ENCODE measurements around the gene TMC1.

TMC1 gene

GRCh38 chr9:72680593-72681282 lies 159.3 kb downstream of the TMC1 start:
- no peak for DNase-seq (ENCODE audit: low spot score)

GRCh38 chr9:72681283-72681630 lies 159.8 kb downstream of the TMC1 start:
- no peak for DNase-seq (ENCODE audit: low spot score)

- no peak for DNase-seq (ENCODE audit: low spot score)
Measured at GRCh38 chr9:72684615-72685014, 163.2 kb downstream of the TMC1 start.

DNA sequence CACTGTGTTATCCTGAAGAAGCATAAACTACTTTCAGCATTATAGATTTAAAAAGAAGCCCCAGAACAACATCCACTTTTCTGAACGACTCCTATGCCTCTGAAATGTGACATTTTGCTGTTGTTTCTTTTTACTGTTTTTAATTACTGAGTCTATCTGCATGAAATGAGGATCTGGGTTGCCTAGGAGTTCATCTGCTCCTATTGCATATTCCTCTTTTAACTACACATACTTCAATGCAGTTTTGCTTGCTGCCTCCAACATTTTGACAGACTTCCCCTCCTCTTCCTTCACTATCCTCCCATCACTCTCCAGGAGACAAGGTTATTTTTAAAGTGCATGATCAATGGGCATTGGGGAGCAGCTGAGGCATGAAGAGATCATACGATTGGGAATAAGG lies 164.5 kb downstream of the TMC1 start:
- no peak for DNase-seq (ENCODE audit: low spot score)

- DNase-seq (ENCODE audit: low spot score), result no peak
Measured at GRCh38 chr9:72687331-72687730, 165.9 kb downstream of the TMC1 start.

- DNase-seq (ENCODE audit: low spot score), result no peak
Measured at GRCh38 chr9:72691671-72692070, 170.3 kb downstream of the TMC1 start.

- no peak for DNase-seq (ENCODE audit: low spot score)
Measured at GRCh38 chr9:72695365-72695764, 174.0 kb downstream of the TMC1 start.

DNA sequence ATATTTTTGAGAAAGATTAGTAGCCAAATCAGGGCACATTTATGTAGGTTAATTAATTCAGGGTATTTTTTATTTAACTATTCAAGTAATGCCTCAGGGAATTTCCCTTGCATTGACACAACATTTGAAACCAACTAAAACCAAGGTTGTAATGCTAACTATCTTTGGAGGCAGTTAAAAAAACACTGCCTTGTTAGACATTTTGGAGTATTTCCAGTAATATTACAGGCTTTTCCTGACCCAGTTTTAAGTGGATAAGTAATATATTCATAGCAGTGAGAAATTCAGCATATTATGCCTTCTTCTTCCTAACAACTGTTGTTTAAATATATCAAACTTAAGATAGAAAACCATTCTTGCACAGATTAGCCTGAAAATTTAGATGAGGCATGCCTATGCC lies 175.1 kb downstream of the TMC1 start:
- no peak for DNase-seq (ENCODE audit: low spot score)

DNA sequence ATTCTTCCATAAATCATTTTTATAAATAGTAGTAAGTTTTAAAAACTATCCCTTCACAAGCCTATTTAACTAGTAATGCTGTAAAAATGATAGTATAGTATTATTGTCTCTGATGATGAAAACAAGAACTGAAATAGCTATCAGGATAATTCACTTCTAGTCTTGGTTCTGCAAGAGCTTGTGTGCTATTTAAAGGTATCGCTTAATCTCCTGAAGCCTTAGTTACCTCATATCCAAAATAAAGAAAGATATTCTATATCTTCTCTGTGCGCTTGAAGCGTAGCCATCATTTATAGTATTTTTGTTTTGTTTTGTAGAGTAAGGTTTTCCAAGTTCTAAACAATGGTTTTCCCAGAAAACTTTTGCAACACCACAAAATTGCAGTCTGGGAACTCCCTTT lies 180.1 kb downstream of the TMC1 start:
- DNase-seq (ENCODE audit: low spot score), result no peak

- DNase-seq (ENCODE audit: low spot score), result peak; percentile 8
Measured at GRCh38 chr9:72703574-72703973, 182.2 kb downstream of the TMC1 start.

GRCh38 chr9:72704688-72705375 lies 183.4 kb downstream of the TMC1 start:
- DNase-seq (ENCODE audit: low spot score), result no peak

GRCh38 chr9:72718503-72718902 lies 197.1 kb downstream of the TMC1 start:
- DNase-seq (ENCODE audit: low spot score), result no peak

GRCh38 chr9:72721067-72721466 lies 199.7 kb downstream of the TMC1 start:
- no peak for DNase-seq (ENCODE audit: low spot score)

DNA sequence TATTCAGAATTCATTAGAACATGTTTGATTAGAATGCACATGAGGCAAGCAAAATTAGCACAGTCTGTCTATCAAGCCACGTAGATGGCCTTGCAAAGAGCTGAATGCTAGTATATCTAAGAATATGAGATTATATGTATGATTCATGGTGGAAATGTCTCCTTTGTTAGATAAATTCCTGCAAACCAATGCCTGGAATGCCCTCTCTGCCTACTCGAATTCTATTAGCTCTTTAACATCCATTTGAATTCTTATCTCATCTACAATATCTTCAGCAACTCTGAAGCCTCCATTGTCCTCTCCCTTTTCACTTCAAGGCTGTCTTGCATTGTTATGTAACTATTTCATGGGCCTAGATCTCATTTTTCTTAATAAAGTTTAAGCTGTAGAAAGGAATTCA lies 205.5 kb downstream of the TMC1 start:
- DNase-seq (ENCODE audit: low spot score), result no peak

GRCh38 chr9:72728031-72728770 lies 206.8 kb downstream of the TMC1 start:
- no peak for DNase-seq (ENCODE audit: low spot score)

DNA sequence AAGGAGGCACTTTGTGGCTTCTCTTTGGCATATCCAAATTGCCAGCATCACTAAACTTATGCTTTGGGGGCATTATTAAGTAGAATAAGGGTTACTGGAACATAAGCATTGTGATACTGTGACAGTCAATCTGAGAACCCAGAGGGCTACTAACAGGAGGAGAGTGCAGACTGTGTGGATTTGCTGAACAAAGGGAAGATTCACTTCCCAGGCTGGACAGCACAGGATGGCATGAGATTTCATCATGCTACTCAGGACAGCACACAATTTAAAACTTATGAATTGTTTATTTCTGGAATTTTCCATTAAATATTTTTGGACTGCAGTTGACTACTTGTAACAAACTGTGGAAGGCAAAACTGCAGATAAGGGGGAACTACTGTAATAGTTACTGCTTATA lies 212.5 kb downstream of the TMC1 start:
- no peak for DNase-seq (ENCODE audit: low spot score)

DNA sequence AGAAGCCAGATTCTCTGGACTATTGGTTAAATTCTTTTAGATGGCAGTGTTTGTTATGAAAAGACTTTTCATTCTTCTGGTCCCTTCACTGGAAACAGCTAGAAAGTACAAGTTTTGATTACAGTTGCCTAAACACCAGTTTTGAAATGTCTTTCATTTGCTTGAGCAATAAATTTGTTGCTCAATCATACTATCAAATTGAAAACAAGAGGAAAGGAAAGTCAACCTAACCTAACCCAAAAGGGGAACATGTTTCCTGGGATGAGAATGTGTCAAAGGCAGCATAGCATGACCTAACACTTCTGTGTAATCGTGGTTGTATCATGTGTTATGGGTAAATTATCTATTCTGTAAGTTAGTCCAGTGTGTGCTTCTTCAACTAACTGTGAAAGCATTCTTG lies 213.2 kb downstream of the TMC1 start:
- DNase-seq (ENCODE audit: low spot score), result no peak

DNA sequence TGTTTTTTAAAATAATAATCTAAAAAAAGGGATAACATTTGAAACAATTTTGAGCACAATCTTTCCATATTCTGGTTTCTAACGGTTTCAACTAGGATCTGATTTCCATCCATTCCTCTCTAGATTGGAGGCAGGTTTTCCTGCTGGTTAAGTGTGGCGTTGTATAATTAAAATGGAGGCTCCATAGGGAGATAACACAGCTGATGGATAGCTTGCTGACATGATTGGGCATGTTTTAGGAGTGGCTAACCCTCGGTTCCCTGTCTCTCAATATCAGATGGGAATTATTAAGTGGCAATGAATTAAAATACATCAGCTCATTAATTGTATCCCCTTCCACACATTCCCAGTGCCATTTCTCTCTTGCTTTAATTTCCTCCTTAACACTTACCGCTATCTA lies 222.4 kb downstream of the TMC1 start:
- DNase-seq (ENCODE audit: low spot score), result no peak

GRCh38 chr9:72749276-72749675 lies 227.9 kb downstream of the TMC1 start:
- no peak for DNase-seq (ENCODE audit: low spot score)

DNA sequence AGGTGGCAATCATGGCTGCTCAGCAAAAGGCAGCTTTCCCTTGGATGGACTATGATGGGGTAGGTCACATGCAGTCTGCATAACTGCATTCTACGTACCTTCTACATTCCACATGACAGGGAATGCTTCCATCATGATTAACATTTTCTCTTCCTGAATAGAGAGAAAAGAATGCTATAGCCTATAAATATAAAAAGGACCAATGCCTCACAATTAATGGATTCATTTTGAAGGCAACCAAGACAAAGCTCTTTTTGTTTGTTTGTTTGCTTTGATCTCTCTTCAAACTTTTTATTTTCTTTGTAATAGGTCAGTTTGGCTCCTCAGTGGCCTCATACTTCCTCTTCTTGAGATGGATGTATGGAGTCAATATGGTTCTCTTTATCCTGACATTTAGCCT lies 230.1 kb downstream of the TMC1 start:
- no peak for DNase-seq (ENCODE audit: low spot score)

GRCh38 chr9:72753266-72753893 lies 232.0 kb downstream of the TMC1 start:
- DNase-seq (ENCODE audit: low spot score), result peak; percentile 17

GRCh38 chr9:72755836-72756235 lies 234.4 kb downstream of the TMC1 start:
- no peak for DNase-seq (ENCODE audit: low spot score)

DNA sequence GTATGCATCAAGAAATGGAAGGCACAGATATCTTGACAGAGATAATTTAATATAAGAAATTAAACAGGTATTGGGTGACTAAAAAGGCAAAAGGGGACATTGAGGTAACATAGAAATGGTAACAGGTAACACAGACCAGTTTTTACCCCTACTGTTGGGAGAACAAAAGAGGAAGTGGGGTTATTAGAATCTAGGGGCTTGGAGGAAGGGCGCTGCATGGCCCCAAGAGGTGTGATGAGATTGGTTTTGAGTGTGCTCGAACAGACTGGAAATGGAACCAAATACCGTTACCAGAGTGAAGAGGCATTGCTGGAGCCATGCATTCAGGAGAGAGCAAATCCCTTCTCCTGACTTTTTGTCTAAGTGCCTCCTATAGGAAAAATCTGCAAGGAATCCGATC lies 237.5 kb downstream of the TMC1 start:
- no peak for DNase-seq (ENCODE audit: low spot score)

Data from AG08396 (cell line).